Stromal cell of bone marrow (primary cell): Measurements from ENCODE around the gene LAGE3.

Experiments used
- DNase-seq: peaks from one replicate; pipeline ENCODE4 v3.0.0-alpha.2; 2012; ENCODE audit warnings: low read depth

LAGE3 gene, protein sequence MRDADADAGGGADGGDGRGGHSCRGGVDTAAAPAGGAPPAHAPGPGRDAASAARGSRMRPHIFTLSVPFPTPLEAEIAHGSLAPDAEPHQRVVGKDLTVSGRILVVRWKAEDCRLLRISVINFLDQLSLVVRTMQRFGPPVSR

GRCh38 chrX:154478728-154479622 lies at the start of gene LAGE3:
Gene LAGE3 (minus strand): TSS chrX:154479281. CDS start chrX:154478915, 366 bp downstream.
- DNase-seq = peak; percentile 62

GRCh38 chrX:154526901-154527675 lies 48.0 kb upstream of the LAGE3 start:
- DNase-seq = no peak

DNA sequence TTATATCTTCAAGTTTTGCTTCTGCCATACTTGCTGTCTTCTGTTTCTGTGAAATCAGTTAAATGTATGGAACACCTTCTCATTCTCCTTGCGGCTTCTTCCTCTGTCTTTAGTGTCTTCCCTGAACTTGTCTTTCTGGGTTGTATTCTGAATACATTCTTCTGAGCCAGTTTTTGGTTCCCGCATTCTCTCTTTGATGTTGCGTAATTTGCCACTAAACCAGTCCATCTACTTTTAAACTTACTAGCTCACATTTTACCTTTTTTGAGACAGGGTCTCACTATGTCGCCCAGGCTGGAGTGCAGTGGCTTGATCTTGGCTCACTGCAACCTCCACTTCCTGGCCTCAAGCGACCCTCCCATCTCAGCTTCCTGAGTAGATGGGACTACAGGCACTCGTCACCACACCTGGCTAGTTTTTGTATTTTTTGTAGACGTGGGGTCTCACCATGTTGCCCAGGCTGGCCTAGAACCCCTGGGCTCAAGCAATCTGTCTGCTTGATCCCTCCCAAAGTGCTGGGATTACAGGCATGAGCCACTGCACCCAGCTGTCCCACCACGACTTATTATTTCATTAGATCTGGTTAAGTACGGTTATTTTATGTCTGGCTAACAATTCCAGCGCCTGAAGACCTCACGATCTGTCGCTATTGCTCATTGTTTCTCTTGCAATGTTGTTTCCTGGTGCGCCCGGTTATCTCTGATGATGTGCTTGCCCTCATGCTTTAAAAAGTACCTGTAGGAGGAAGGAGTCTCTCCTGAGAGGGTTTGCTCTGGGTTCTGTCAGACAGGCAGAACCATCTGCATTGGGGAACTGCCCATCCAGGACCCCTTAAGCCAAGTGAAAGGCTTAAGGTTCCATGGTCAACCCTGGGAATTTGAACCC lies 46.8 kb upstream of the LAGE3 start:
- no peak for DNase-seq

GRCh38 chrX:154519389-154519788 lies 40.3 kb upstream of the LAGE3 start:
- DNase-seq = no peak

- no peak for DNase-seq
These were observed 38.2 kb upstream of the LAGE3 start for GRCh38 chrX:154517101-154517781.

DNA sequence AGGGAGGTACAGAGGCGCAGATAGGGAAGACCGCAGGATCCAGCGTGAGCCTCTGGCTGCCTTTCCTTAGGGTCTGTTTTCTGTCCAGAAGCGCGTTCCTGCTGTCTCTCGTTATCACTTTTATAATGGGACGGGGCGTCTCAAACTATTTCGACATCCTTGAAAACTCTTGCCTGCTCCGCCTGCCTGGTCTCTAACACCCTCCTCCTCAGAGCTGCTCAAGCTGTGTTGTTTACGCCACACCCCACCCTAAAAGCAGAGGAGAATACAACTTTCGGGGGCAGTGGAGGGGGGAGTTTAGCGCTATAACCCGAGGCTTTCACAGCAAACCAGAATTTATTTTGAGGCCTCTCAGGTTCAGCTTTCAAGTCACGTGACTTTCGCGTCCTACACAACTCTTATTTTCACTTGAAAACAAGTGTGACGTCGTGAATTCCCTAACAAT lies 37.6 kb upstream of the LAGE3 start:
- no peak for DNase-seq

- peak; percentile 64 for DNase-seq
These were observed 37.0 kb upstream of the LAGE3 start, which contains the start of gene FAM3A for GRCh38 chrX:154515966-154516655. Gene FAM3A (minus strand): TSS chrX:154516232. CDS start chrX:154515772, 460 bp downstream.

DNA sequence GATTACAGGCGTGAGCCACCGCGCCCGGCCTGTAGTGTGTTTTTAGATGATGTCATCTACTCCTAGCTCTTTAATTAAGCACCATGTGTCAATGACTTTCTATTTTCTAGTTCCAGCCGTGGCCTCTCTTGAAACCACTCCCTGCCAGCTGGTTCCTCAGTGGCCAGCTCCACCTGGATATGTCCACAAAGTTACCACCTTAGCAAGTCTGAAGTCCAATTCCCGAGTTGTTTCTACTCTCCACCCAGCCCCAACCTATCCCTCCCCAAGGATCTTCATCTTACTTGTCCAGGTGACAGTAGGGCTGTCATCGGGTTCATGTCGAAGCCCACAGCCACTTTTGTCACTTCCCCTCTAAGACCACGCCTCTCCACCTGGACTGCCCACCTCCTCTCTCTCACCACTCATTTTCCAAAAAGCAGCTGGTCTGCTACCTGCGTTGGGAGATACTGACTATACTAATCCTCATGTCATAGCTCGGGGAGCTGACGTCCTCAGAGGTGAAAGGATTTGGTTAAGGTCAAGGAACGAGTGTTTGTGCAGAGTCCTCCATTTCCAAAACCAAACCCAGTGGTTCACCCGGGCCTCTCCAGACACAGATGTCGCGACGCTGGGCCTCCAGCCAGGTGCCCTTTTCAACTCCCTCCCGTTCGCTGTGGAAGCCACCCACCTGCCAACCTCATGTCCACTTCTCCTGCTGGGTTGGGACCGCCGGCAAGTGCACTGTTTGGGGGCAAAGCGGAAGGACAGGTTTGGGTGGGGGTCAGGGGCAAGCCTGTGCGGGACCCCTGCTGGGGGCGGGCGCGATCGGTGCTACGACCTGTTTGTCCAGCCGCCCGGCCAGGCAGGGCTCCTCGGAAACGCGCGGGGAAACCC lies 36.2 kb upstream of the LAGE3 start:
- no peak for DNase-seq

- DNase-seq = no peak
These were observed 34.6 kb upstream of the LAGE3 start for GRCh38 chrX:154513716-154514115.

DNA sequence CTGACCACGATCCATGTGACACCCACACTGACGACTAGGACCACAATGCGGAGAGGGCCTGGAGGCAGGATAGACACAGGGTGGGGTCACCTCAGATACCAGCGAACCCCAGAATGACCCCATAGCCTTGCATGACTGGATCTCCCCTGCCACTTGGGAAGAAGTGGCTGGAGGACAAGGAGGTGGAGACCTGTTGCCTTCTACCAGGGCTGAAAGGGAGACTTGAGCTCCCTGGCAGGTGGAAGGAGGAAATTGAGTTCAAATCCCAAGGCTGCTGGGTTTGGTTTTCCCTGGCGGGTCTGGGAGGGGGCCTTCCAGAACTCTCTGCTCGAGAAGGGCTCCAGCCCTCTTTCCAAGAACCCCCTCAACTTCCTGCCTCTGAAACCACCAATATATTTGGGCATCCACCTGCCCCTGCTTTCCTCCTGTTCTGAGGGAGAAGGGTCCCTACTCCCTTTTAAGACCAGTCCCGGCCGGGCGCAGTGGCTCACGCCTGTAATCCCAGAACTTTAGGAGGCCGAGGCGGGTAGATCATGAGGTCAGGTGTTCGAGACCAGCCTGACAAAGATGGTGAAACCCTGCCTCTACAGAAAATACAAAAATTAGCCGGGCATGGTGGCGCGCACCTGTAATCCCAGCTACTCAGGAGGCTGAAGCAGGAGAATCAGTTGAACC lies 33.9 kb upstream of the LAGE3 start:
- DNase-seq = no peak

DNA sequence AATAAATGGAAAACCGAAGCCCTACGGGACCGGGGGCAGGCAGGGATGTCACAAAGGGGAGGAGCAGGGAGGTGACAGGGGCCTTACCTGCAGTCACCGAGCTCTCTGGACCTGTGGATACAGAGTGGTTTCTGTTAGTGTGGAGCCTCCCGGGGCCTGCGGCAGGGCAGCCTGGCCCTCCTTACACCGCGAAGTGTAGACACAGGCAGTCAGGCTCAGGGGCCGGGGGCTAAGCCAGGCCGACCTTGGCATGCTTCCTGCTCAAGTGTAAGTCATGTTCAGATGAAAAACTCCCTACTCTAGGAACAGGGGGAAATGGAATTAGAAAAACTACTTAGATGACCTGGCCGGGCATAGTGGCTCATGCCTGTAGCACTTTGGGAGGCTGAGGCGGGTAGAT lies 32.7 kb upstream of the LAGE3 start:
- no peak for DNase-seq

DNA sequence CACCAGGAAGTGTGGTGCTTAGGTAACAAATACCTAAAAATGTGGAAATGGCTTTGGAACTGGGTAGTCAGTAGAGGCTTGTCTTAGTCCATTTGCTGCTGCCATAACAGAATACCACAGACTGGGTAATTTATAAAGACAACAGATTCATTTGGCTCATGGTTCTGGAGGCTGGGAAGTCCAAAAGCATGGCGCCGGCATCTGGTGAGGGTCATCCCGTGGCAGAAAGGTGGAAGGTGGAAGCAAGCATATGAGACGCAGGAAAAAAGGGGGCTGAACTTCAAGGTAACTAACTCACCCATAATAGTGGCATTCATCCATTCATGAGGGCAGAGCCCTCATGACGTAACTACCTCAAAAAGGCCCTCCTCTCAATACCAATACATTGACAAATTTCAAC lies 30.4 kb upstream of the LAGE3 start:
- no peak for DNase-seq

DNA sequence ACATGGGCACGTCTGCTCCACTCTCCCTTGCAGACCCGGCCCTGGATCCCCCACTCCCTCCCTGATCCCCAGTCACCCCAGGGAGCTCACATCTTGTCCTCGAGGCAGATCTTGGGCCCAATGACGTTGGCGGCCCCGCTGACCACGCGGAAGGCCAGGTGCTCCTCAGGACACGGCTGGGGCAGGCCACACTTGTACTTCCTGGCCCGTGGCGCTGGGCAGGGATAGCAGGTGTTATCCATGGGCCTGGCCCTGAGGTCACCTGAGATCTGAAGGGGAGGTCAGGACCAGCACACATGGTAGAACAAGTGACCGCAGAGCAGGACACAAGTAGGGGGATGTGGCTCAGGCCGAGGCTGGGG lies 29.3 kb upstream of the LAGE3 start:
- no peak for DNase-seq

DNA sequence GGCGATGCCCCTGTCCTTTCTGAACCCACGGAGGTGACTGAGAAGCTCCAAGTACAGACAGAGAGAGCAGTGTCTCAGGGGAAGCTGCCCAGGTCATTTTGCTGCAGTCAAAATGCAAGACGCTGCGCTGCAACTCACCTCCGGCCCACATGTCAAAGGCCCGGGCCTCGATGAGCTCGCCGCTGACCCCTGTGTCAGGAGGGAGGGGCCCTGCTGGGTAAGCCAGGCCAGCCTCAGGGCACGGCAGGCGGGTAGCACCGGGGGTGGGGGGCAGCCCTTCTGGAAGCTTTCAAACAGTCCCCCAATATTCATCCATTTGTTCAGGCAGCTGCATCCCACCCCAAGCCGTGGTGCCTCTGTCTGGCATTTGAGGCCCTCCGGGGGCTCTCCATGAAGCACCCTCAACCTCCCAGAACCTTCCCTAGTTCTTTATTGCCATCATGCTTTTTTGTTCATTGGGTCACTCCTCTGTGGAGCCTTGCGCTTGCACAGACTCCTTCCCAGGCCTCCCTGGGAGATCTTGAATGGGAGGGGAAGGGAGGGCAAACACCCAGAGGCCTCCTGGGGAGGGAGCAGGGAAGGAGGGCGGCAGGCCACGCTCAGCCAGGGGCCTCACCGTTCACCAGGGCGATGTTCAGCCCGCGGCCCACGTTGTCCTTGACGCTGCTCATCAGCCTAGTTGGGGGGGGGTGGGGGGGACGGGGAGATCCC lies 28.7 kb upstream of the LAGE3 start:
- no peak for DNase-seq

- DNase-seq = no peak
These were observed 27.6 kb upstream of the LAGE3 start for GRCh38 chrX:154506483-154507332.

GRCh38 chrX:154505734-154506133 lies 26.7 kb upstream of the LAGE3 start:
- no peak for DNase-seq

DNA sequence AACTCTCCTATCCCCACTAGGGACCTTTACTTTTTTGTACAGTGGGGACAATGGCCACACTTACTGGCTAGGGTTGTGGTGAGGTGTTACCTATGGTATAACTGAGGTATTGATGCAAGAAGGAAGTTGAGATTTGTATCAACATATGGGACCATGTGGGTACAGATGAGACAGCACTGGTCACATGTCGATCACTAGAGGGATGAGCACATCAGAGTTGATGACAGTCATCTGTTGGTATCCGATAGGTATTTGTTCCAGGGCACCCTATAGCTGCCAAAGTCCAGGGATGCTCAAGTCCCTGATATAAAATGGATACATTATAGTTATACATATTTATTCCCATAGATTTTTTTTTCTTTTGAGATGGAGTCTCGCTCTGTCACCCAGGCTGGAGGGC lies 23.9 kb upstream of the LAGE3 start:
- no peak for DNase-seq
